ENCODE measurements around the gene SLC25A21.
"Not testable (repeated sequence)": the region's sequence is repeated elsewhere in the genome, so short reads cannot be mapped to it uniquely, and the experiment has no call there.

The SLC25A21 gene

DNA sequence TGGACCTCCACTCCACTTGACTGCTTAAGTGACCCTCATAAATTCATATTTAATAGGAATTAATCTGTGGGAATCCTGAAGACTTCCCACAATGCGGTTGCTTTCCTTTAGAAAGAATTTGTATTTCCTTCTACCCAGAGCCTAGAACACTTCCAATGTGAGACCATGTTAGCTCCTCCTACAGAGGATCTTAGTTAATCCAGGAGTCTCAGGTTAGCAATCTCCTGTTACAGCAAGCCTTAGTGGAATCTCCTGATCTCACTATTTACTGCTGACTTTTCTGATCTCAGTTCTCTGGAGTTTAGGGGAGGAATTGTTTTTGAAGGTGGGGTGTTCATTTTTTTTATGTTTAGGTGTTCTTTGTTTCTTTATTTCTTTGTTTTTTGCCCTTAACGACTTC, 186.0 kb downstream of the SLC25A21 start:
- DNase-seq = no peak

DNA sequence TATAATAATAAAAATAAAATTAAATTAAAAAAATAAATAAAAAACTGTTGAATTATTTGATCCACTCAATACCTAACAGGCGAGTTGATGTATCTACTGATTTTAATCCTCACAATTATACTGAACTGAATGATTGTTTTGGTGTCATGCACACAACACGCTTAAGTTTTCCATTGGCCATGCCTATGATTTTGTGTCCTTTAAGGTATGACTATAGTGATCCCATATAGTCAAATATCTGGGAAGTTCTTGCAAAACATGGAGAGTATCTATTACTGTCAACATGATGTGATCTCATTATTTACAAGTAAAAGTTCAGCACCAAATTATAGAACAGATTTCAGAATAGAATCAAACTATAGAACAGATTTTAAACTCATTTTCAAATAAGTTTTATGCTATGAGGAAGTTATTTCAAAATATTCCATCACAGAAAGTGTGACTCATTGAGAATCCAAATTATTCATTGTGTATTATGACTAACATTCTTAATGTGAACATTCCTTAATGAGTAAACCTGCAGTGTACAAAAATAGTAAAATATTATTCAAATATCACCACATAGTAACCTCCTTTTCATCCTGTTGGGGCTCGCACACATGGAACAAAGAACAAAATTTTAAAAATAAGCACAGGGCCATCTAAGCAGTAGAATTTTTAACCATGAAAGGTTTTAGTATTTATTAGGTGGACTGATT, 190.4 kb downstream of the SLC25A21 start:
- peak; percentile 63 for DNase-seq

DNA sequence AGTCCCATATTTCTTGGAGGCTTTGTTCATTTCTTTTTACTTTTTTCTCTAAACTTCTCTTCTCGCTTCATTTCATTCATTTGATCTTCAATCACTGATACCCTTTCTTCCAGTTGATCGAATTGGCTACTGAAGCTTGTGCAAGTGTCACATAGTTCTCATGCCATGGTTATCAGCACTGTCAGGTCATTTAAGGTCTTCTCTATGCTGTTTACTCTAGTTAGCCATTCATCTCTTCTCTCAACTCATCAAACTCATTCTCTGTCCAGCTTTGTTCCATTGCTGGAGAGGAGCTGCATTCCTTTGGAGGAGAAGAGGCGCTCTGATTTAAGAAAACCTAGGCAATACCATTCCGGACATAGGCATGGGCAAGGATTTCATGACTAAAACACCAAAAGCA, 192.0 kb downstream of the SLC25A21 start:
- not testable (repeated sequence) for DNase-seq

DNA sequence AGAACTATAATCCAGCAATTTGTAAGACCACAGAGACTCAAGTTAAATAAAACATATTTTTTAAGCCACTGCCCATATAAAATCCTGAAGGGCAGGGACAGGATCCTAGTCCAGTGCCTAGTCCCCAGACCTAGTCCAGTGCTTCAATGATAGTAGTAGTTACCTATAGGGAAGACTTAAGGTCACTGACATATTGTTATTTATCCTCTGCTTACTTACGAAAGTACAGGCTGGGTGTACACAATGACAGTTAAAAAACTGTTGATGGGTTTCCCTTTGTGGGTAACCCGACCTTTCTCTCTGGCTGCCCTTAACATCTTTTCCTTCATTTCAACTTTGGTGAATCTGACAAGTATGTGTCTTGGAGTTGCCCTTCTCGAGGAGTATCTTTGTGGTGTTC, 192.5 kb downstream of the SLC25A21 start:
- DNase-seq = no peak

DNA sequence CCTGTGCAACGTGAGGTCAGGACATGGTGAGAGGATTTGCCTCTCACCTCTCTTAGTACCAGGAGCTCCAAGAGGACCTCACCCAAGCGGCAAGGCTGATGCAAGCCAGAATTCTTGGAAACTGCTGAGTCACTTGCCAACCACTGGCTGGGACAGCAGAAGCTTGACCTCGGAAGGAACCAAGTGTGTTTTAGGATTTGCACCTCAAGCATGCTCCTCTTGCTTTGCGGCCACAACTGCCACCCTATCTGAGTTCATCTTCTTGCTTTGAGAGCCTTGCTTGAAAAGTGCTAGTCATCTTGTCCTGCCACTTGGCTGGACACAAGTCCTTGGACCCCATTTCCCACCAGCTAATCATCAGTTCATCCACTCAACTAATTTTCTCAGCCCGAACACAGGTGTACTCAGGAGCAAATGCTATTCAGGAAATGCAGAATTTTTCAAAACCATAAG, 195.8 kb downstream of the SLC25A21 start:
- DNase-seq = no peak

DNA sequence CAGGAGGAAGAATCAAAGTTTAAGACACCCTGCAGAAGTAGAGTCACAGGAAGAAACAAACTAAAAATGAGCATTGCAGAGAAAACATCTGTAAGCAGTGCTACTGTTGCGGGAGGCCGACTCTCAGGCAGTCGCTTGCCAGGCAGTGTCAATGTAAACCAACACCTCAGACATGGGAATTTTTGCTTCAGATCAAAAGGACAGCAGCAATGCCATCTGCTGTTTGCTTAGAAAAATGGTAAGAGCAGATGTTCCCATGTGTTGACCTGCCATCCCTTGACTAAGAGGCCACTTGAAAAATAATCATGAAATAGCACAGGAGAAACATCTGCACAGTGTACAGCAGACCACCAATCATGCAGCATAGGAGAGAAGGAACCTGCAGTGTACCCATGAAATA, 196.6 kb downstream of the SLC25A21 start:
- no peak for DNase-seq

DNA sequence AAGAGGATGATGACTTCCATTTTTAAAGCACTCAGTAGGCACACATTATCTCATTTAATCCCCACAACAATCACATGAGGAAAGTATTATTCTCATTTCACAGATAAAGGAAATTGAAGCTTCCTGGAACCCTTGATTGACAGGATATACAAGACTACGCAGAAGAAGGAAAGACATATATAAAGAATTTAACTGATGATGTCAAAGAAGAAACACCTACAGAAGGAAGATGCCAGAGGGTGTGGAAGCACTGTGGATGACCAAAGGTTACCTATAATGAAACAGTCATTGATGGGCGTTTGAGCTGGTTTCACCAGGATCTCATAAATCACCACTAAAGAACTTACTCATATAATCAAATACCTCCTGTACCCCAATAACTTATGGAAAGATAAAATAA, 197.4 kb downstream of the SLC25A21 start:
- DNase-seq = no peak

DNA sequence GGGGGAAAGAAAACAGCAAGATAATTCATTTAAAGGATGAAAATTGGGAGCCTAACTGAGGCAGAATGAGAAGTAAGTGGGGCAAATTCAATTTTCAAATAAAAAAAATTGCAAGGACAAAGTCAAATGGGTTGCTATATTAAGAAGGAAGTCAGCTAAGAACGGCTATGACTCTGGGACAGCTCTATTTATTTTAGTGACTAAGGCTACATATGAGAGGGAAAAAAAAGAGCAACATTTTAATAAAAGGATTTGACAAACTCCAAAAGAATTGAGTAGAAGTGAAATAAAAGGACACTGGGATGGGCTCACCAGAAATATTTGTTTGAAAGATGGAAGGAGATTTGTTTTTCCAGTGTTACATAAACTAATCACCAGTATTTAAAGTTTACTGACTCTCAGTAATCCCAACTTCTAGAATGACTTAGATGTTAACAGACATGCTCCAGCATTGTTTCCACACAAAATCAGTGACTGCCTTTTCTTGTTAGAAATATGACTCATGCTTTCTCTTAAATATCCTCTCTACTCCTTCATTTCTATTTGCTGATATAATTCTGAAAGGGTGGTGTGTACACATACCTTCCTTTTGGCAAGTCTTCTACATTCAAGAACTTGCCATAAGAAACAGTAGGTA, 198.5 kb downstream of the SLC25A21 start:
- DNase-seq = peak; percentile 56

DNA sequence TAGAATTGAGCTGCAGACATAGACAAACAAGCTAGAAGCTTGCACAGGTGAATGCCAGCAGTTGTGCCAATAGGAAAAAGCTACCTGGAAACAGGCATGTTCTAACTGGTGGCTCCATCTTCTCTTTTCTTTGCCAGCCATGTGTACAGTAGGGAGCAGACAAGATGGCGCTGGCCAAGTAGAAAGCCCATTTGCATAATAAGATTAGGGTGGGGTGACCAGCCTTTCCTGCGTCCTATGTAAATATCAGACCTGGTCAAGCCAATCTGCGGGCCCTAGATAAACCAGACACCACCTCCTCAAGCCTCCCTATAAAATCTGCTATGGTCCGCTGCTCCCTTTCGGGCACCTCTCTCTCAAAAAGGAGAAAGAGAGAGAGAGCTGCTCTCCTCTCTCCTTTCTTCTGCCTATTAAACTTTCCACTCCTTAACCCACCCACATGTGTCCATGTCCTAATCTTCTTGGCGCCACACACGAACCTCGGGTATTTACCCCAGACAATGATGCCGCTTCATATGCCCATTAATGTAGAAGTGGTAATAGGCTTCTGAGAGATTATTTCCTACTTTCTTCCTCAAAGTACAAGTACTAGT, 201.0 kb downstream of the SLC25A21 start:
- DNase-seq = no peak

DNA sequence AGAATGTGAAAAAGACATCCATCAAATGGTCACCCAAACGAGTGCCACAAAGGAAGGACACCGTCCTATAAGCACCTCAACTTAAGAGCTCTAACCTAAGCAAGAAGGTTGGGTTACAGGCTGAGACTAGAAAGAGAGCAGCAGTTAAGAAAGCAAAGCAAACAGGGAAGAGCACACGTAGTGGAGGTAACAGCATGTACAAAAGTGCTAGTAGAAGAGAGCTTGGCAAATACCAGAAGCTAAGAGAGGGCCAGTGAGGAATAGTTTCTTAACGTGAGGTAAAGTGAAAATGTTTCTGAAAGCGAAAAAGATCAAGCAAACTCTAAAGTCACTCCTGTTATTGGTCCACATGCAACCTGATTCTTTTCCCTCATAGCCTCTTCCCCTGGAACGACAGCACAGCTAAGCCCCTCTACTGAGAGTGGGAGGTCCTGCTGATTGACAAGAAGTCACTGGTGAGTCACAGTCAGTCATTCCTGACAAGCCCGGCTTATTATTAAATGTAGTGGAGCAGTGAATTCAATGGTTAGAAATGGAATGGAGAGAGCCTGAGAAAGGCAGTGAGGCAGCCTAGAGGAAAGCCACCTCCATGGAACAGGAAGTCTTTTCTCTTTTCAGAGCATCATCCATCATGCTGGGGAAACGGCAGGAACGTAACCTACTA, 204.4 kb downstream of the SLC25A21 start:
- DNase-seq = no peak

DNA sequence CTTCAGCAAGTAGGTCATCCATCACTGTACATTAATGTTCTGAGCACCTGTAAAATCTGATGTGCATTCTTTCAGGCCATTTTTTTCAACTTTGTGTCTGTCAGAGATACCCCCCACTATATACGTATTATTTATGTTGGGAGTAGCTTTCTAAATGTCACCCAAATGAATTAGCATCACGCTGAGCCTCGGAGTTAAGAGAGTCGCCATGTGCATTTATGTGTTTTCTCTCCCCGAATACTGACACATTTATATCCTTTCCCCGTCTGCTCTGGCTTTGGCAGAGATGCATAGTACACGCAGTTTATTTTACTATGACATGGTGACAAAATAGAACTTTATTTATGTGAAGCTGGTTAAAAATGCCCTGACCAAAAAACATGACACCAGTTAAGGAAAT, 216.4 kb downstream of the SLC25A21 start:
- DNase-seq = no peak

DNA sequence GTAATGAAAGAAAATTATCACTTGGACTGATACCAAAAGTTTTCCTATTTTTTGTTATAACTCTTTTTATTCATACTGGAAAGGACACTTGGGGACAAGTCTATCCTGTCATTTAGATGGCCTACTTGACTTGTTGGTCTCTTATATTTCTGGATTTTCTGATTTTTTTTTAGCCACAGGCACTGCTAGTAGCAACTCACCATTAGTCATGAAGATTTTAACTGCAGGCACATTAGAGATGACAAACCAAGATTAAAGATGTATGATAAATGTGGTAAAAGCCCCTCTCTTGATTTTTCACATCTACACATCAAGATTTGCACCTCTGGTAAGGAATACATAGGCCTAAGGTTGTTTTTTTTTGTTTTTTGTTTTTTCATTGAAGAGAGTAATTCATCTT, 217.0 kb downstream of the SLC25A21 start:
- no peak for DNase-seq

DNA sequence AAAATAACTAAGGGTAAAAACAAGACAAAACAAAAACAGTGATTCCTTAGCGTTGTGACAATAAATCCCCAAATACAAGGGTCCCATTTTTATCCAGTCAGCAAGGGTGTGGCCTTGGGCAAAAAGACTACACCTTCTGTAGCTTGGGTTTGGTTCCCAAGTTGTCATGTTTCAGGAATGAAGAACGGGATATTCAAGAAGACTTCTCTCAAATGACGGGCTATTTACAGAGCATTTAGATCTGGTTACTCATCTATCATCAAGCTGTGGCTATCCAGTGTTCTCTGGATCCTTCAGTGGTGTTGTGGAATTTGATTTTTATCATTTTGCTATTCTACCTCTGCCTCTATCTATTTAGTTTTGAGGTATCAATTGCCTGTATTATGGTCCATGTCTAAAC, 219.7 kb downstream of the SLC25A21 start:
- DNase-seq = peak; percentile 55

DNA sequence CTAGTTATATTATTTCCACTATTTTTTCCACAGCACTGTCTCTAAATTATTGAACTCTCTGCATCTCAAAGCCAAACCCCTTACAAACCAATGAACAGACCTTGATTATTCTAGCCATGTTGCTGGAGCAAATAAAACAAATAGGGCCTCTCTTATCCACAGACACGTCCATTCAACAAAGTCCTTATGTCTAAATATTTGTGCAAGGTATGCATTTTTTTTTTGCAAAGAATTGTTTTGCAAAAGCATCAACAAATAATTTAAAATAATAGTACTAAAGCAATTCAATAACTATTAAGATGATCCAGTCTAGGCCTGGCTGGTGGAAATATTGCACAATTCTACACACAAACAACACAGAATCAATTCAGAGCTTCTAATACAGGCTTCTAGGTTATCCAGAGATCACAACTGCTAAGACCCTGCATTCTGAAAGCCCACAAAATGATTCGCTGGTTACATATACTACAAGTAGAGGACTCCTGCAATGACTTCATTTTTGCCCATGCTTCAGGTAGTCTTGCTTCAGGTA, 221.0 kb downstream of the SLC25A21 start:
- no peak for DNase-seq

DNA sequence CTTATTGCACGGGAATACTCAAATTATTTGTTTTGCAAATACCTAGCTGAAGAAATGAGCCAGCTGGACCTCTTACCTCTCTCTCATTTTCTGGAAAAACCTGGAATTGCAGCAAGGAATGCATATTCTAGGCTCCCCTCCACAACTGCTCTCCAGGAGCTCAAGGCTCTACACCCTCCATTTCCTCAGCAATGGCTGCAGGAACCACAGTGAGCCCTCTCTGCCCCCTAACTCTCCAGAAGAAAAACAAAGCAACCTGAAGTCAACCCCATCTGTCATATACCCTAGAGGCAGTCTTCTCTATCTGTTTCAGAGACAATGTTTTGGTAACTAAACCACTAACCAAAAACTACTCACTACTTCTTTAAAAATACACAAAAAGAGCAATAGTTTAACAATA, 221.6 kb downstream of the SLC25A21 start:
- DNase-seq = no peak

DNA sequence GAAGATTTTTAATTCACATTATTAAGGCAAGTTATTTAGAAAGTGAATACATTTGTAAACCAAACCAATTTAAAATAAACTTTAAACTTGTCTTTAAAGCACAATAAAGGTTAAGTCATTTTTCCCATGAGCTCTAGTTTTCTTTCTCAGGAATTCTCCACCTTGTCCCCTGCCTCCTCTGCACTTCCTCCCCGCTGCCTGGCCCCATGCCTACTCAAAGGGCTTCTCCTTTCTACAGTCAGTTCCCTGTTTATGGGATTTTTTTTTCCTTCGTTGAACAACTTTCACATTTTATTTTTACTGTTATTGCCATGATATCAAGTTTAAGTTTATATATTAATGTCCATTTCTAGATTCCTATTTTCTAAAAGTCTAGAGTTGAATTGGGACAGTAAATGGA, 223.0 kb downstream of the SLC25A21 start:
- DNase-seq = no peak

DNA sequence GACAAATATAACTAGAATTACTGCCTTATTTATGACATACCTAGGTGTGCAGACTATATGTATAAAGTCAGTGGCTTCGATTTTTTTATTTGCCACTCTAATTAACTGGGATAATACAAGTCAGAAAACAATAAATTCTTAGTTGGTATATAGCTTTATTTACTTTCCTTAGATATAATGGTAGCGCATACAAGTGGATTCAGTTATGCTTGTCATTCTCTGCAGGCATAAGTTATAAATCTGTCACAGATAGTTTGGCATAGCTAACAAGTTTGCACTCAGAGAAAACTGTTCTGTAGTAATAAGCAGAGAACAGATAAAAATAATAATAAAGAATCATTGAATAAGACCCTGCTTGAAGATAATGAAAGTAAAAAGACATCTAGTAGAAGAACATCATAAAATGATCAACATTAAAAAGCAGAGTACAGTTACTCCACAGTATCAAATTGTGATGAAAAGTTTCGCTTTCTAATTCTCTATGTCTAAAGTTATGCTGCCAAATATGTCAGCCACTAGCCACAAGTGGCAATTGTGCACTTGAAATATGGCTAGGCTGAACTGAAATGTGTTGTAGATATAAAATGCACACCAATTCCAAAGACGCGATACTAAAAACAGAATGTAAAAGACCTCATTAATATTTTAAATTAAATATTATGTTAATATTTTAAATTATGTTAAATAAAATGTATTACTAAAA, 224.1 kb downstream of the SLC25A21 start:
- DNase-seq = no peak

DNA sequence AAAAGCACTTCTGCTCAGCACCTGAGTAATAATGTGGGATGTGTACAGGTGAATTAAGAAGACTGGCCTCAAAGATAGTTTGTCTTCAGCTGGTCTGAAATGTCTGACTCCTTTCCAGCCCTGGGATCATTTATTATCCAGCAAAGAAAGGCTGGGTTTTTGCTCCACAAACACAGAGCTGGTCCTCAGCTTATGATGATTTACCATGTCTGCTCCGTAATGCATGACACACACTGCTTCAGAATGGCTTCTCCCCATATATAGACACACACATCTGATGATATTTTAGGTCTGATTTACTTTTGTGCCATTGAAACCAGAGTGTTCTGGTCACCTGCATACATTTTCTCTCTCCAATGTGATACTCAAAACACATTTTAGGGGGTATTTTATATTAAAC, 225.0 kb downstream of the SLC25A21 start:
- DNase-seq = no peak

DNA sequence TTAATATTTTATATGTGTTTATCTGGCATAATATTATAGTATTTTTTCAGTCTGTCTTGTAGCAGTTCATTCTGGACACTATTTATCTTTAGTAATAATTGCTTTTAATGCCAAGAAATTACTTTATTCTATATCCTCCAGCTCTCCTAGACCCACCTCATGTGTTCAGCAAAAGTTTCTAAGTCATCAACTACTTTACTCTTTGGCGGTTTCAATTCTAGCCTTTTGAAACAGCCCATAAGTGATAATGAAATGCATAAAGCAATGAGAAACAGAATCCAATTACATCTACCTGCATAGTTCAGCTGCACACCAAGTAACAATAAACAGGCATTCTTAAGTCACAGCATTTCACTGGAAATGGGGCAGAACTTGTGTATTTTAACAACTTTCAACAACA, 225.5 kb downstream of the SLC25A21 start:
- DNase-seq = no peak

DNA sequence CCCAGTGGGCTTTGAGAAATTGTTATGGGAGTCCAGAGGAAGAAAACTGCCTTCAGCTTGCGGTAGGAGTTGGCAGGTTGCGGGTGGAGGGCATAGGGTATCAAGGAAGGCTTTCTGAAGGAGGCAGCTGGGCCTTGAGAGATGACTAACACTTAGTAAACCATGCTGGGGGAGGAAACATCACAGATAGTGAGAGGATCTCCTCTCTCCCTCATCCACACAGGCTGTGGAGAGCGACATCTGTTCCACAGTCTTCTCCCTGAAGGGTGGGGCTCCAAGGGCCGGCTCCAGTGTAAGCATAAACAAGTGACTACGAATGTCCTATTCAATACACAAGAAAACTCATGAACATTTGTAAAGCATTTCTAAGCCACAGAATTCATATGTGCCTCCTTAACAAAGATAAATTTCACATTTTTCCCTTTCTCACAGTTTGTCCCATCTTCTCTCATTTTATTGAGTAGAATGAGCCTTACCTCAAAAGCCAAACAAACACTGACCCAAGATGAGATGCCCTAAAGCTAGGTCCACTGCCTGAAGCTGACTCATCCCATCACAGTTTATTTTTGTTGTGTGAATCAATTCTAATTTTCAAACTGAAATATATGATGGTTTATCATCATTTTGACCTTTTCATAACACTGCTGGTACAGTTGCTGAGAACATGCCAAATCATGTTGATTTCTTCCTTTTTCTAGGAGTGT, 227.9 kb downstream of the SLC25A21 start:
- DNase-seq = no peak

DNA sequence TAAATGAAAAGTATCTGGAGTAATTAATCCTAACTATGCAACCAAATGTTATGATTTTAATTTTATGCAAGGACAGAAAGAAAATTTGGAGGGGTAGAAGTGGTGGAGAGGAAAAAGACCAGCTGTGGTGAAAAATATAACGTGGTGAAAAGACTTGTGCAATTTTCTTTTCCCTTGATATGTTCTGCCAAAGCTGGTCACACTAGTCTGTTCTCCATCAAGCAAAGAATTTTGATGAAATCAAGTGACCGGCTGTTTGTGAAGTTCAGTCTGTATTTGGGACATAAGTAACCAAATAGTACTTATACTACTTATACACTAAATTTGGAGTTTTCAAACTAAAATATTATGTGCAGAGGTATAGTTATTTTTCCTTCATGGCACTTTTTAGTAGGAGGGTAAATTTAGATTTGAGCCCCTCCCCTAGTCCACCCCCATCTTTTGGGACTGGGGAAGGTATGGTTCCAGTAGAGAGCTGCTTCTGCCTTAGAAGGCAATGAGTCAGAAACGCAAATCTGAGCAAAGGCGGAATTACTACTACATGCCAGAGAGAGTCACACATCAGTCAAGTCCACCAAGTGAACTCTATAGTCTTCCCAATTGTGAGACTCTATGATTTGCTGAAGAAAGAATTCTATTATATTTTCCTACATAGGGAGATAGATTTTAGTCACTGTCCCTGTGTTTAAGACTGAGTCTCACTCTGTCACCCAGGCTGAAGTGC, 229.7 kb downstream of the SLC25A21 start:
- peak; percentile 28 for DNase-seq
